Right atrium auricular region (tissue), 2 donors: Measurements from ENCODE around the gene C2CD4D. TPM values are rescaled to one million over a fixed set of nuclear protein-coding genes. Genes with fewer than 3 reads are reported as not detected.

Source experiments
- DNase-seq: peaks from one replicate; pipeline ENCODE4 v3.0.0-alpha.2; 2019; ENCODE audit warnings: low spot score
- H3K27ac ChIP-seq, 2 donors: fragments of 200-600 bp; sonication (generic); 1 replicate in 1 of 2; 2 replicates in 1 of 2; pipeline ENCODE4 v1.5.1; 2016 to 2019
- H3K27me3 ChIP-seq, 2 donors: fragments of 200-600 bp; sonication (generic); one replicate each; pipeline versions ENCODE4 v1.5.1 to v1.6.0; 2017 to 2019
- H3K36me3 ChIP-seq: fragments of 200-600 bp; sonication (generic); one replicate; pipeline ENCODE4 v1.5.1; 2016
- H3K4me1 ChIP-seq, 2 donors: fragments of 200-600 bp; sonication (generic); one replicate each; pipeline versions ENCODE4 v1.5.1 to v1.6.0; 2017 to 2019
- H3K4me3 ChIP-seq, 2 donors: fragments of 200-600 bp; sonication (generic); 1 replicate in 1 of 2; 2 replicates in 1 of 2; pipeline ENCODE4 v1.5.1; 2017 to 2019; ENCODE audit warnings: mild to moderate bottlenecking in 1 of 2, moderate library complexity in 1 of 2
- H3K9me3 ChIP-seq, 2 donors: fragments of 200-600 bp; sonication (generic); one replicate each; pipeline ENCODE4 v1.5.1; 2019
- CTCF ChIP-seq, 2 donors: fragments of 200-600 bp; sonication (generic); IDR thresholded peaks; one replicate each; pipeline ENCODE4 v1.5.1; 2019; ENCODE audit warnings: antibody characterized with exemption in 2 of 2
- total RNA-seq, 2 donors: library from RNA; depleted of rRNA; stranded (reverse); fragments of >200 nt; gene quantifications; one replicate each; pipeline ENCODE4 v1.1.0, GENCODE V29; 2016

The C2CD4D gene
- total RNA-seq, 2 donors from 2014 or later = not detected

DNA sequence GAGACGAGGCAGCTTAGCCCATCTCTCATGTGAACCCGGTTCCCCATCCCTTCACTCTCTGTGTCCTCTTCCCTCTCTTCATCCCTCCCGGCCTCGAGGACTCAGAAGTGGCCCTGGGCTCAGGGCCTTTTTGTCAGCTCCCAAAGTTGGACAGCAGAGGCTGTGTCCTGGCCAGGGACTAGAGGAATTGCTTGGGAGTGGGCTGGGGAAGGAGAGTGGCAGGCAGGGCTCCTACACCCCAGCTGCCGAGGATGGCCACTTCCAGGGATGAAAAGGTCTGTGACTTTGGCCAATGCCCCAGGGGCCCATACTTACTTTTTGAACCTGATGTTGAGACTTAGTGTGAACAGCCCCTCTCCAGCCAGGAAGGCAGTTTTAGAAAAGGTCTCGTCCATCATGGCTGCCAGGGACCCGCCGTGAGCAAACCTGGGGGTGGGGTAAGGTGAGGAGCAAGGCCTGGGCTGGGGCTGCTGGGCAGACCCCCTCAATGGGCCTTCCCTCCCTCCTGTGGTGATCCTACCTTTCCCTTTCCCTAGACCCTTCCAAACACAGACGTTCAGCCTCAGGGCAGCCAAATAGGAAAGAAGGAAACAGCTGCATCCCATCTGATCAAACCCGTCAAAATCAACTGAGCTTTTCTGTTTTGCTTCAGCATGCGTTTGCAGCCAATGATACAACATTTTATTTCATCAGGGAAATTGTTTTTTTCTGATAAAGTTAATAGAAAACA lies 8.4 kb upstream of the C2CD4D start:
- H3K36me3 ChIP-seq = no peaks in the 10 kb centered on the region
- peaks cover 0 to 8% of the 10 kb centered on the region in 2 donors for H3K4me1 ChIP-seq
- no peaks in the 10 kb centered on the region for H3K27me3 ChIP-seq
- H3K4me3 ChIP-seq = no peak overlapping the region
- DNase-seq = no peak
- no peaks in the 10 kb centered on the region for H3K9me3 ChIP-seq
- no peak for TF ChIP-seq CTCF (IDR thresholded peaks at IDR 0.05)
- peak overlapping the region in 1 of 2 donors; percentile 2 for H3K27ac ChIP-seq

DNA sequence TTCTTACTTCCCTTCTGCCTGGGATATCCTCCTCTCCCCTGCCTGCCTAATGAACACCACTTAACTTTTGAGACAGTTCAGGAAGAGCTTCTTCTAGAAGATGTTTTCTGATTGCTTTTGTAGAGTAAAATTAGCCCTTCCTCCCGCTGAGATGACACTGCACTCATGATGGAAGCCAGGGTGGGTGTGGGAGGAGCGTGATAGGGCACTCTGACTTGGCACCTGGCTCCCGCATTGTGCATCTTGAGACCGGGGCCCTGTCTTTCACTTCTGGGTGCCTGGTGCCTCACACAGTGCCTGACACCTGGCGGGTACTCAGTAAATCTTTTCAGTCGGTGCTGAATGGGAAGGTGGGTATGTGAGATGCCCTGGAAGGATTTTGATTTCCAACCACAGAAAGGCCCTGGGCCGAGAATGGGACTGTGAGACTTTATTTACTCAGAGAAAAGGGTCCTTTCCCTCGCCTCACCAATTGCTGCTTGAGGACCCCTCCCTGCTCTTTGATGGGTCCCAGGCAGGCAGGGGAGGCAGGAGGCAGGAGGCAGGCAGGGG lies 7.1 kb upstream of the C2CD4D start:
- no peaks in the 10 kb centered on the region for H3K36me3 ChIP-seq
- no peak overlapping the region for H3K4me3 ChIP-seq
- no peaks in the 10 kb centered on the region for H3K9me3 ChIP-seq
- TF ChIP-seq CTCF (IDR thresholded peaks at IDR 0.05) = no peak
- no peaks in the 10 kb centered on the region for H3K27me3 ChIP-seq
- H3K4me1 ChIP-seq = peaks cover 0 to 8% of the 10 kb centered on the region in 2 donors
- no peak for DNase-seq
- no peak overlapping the region for H3K27ac ChIP-seq

- no peaks in the 10 kb centered on the region for H3K27me3 ChIP-seq
- no peak overlapping the region for H3K27ac ChIP-seq
- DNase-seq = no peak
- no peaks in the 10 kb centered on the region for H3K36me3 ChIP-seq
- TF ChIP-seq CTCF (IDR thresholded peaks at IDR 0.05) = no peak
- peaks cover 0 to 8% of the 10 kb centered on the region in 2 donors for H3K4me1 ChIP-seq
- H3K4me3 ChIP-seq = no peak overlapping the region
- no peaks in the 10 kb centered on the region for H3K9me3 ChIP-seq
These were observed 6.5 kb upstream of the C2CD4D start for GRCh38 chr1:151846062-151846568.

- Histone ChIP-seq H3K4me1 (peaks cover 0 to 24% of the 10 kb centered on the region in 2 donors), H3K27me3 (peaks cover 6 to 13% of the 10 kb centered on the region in 2 donors), H3K36me3 (no peaks in the 10 kb centered on the region), H3K9me3 (no peaks in the 10 kb centered on the region), H3K4me3 (no peak overlapping the region), H3K27ac (no peak overlapping the region)
- TF ChIP-seq CTCF (IDR thresholded peaks at IDR 0.05) = no peak
- DNase-seq = no peak
These were observed 3.8 kb upstream of the C2CD4D start for GRCh38 chr1:151843398-151843797.

GRCh38 chr1:151841141-151841540 lies 1.5 kb upstream of the C2CD4D start:
- TF ChIP-seq CTCF (IDR thresholded peaks at IDR 0.05) = no peak
- peaks cover 6 to 13% of the 10 kb centered on the region in 2 donors for H3K27me3 ChIP-seq
- H3K4me1 ChIP-seq = peaks cover 0 to 28% of the 10 kb centered on the region in 2 donors
- no peak overlapping the region for H3K27ac ChIP-seq
- no peaks in the 10 kb centered on the region for H3K36me3 ChIP-seq
- no peaks in the 10 kb centered on the region for H3K9me3 ChIP-seq
- no peak for DNase-seq
- no peak overlapping the region for H3K4me3 ChIP-seq
